ENCODE results near the gene SIAH1. TPM values are rescaled to one million over a fixed set of nuclear protein-coding genes. Genes with fewer than 3 reads are reported as not detected.

Gene SIAH1
- total RNA-seq, 2 donors from 2014 or later, result 15.2 to 16.1 TPM

GRCh38 chr16:48330841-48331192 is 54.4 kb downstream of the SIAH1 start:
- intact Hi-C loops (cut with DNase I), result no loop called here
- no peak for TF ChIP-seq CTCF (IDR thresholded peaks at IDR 0.05)
- no peak for TF ChIP-seq POLR2A (IDR thresholded peaks at IDR 0.05)
- DNase-seq (no peak), ATAC-seq (no peak)
- Histone ChIP-seq H3K36me3 (replicated peaks in 1 of 2; ENCODE audit: insufficient read depth in 1 of 2, low read depth in 2 of 2) (peaks cover 4 to 9% of the 10 kb centered on the region in 2 donors), H3K9me3 (no peaks in the 10 kb centered on the region), H3K4me1 (no peaks in the 10 kb centered on the region), H3K27me3 (no peaks in the 10 kb centered on the region), H3K27ac (no peak overlapping the region), H3K4me3 (no peak overlapping the region)
- WGBS, 2 donors, result 42 to 45% methylated on average over 3 of the region's 3 CpGs

DNA sequence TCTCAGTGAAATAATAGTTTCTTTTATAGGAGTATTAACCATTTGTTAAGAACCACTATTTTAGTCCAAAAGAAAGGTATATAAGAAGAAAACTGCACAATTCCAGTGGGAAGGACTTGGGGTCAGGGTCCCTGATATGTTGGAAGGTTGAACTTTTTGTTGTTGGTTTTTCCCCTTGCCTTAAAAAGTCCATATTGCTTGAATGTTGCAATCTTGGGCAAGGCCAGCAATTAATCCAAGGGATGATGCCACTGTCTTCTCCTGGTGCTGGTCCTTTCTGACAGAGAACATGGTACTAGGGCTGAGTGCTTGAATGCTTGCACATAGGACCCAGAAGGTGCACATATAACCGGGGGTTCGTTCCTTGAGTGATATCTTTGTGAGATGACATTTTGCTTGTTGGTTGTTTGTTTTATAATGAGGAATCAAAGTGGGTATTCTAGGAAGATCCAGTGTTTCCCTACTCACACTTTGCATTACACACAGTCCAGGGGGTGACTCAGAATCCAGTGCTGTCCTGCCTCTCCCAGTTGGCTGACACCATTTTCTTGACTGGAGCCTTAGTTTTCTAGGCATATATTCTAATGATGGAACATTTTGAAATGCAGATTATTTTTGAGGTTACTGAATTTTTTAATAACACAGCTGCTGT is 54.9 kb downstream of the SIAH1 start:
- Histone ChIP-seq H3K27me3 (no peaks in the 10 kb centered on the region), H3K36me3 (replicated peaks in 1 of 2; ENCODE audit: insufficient read depth in 1 of 2, low read depth in 2 of 2) (peaks cover 4 to 9% of the 10 kb centered on the region in 2 donors), H3K4me1 (no peaks in the 10 kb centered on the region), H3K27ac (no peak overlapping the region), H3K4me3 (no peak overlapping the region), H3K9me3 (no peaks in the 10 kb centered on the region)
- intact Hi-C loops (cut with DNase I), result no loop called here
- ATAC-seq, result no peak
- TF ChIP-seq CTCF (IDR thresholded peaks at IDR 0.05) (no peak), POLR2A (IDR thresholded peaks at IDR 0.05) (no peak)
- 96% methylated on average over 2 of the region's 2 CpGs for WGBS, 2 donors
- no peak for DNase-seq

GRCh38 chr16:48329138-48329537 is 56.1 kb downstream of the SIAH1 start:
- Histone ChIP-seq H3K4me3 (no peak overlapping the region), H3K36me3 (replicated peaks in 1 of 2; ENCODE audit: insufficient read depth in 1 of 2, low read depth in 2 of 2) (no peaks in the 10 kb centered on the region), H3K9me3 (no peaks in the 10 kb centered on the region), H3K27me3 (no peaks in the 10 kb centered on the region), H3K4me1 (no peaks in the 10 kb centered on the region), H3K27ac (no peak overlapping the region)
- ATAC-seq (no peak), DNase-seq (no peak)
- TF ChIP-seq CTCF (IDR thresholded peaks at IDR 0.05) (no peak), POLR2A (IDR thresholded peaks at IDR 0.05) (no peak)
- intact Hi-C loops (cut with DNase I), result no loop called here
- 84 to 96% methylated on average over 4 of the region's 4 CpGs for WGBS, 2 donors

DNA sequence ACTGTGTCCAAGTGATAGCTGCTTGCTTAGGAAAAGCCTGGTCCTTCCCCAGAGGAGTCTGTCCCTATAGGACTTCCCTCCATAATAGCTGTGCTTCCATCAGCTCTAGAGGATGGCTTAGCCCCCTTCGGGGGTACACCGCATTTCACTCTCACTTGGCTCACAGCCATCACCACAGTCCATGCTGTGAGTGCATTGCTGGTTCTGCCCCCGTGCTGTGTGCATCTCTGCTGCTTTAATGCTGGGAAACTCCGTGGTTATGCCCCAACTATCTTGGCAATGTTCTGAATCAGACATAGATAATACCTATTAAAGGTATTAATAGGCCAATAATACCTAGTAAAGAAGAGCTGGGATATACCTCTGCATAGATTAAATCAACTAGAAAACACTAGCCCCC is 58.3 kb downstream of the SIAH1 start:
- Histone ChIP-seq H3K9me3 (no peaks in the 10 kb centered on the region), H3K4me1 (no peaks in the 10 kb centered on the region), H3K27me3 (no peaks in the 10 kb centered on the region), H3K4me3 (no peak overlapping the region), H3K27ac (no peak overlapping the region), H3K36me3 (replicated peaks in 1 of 2; ENCODE audit: insufficient read depth in 1 of 2, low read depth in 2 of 2) (no peaks in the 10 kb centered on the region)
- 88 to 91% methylated on average over 4 of the region's 4 CpGs for WGBS, 2 donors
- intact Hi-C loops (cut with DNase I), result no loop called here
- ATAC-seq (no peak), DNase-seq (no peak)
- no peak for TF ChIP-seq POLR2A (IDR thresholded peaks at IDR 0.05)
- TF ChIP-seq CTCF (IDR thresholded peaks at IDR 0.05), result no peak

All from body of pancreas (tissue), 4 donors.